GM19025 (cell line): Measurements from ENCODE around the gene SPDL1.
"Not testable (repeated sequence)": the region's sequence is repeated elsewhere in the genome, so short reads cannot be mapped to it uniquely, and the experiment has no call there.

Experiments used
- ATAC-seq: cut with Tn5 transposase; IDR thresholded peaks from one replicate; pipeline ENCODE4 v1.9.1; 2021; ENCODE audit warnings: mild to moderate bottlenecking, low read depth, moderate library complexity; ENCODE audit not compliant: unreplicated experiment

SPDL1 gene

GRCh38 chr5:169571355-169571754, 12.2 kb upstream of the SPDL1 start:
- ATAC-seq, result no peak

- ATAC-seq, result no peak
Measured at GRCh38 chr5:169574134-169574646, 9.4 kb upstream of the SPDL1 start.

- no peak for ATAC-seq
Measured at GRCh38 chr5:169576181-169576598, 7.4 kb upstream of the SPDL1 start.

GRCh38 chr5:169577951-169578350, 5.6 kb upstream of the SPDL1 start:
- ATAC-seq, result no peak

- no peak for ATAC-seq
Measured at GRCh38 chr5:169580964-169581363, 2.6 kb upstream of the SPDL1 start.

- no peak for ATAC-seq
Measured at GRCh38 chr5:169581580-169582227, 1.9 kb upstream of the SPDL1 start.

GRCh38 chr5:169583101-169583423, 511 bp upstream of the SPDL1 start:
- ATAC-seq, result peak; percentile 30

- ATAC-seq, result no peak
Measured at GRCh38 chr5:169584998-169585451, 1.5 kb downstream of the SPDL1 start.

- no peak for ATAC-seq
Measured at GRCh38 chr5:169590602-169591001, 7.0 kb downstream of the SPDL1 start.

- ATAC-seq, result no peak
Measured at GRCh38 chr5:169591636-169592035, 8.1 kb downstream of the SPDL1 start.

- ATAC-seq, result no peak
Measured at GRCh38 chr5:169592937-169593650, 9.5 kb downstream of the SPDL1 start.

- no peak for ATAC-seq
Measured at GRCh38 chr5:169595172-169595820, 11.7 kb downstream of the SPDL1 start.

- ATAC-seq, result no peak
Measured at GRCh38 chr5:169599451-169599850, 15.9 kb downstream of the SPDL1 start.

- no peak for ATAC-seq
Measured at GRCh38 chr5:169602535-169602934, 19.0 kb downstream of the SPDL1 start.

GRCh38 chr5:169606279-169606678, 22.7 kb downstream of the SPDL1 start:
- ATAC-seq, result no peak

GRCh38 chr5:169607882-169608281, 24.3 kb downstream of the SPDL1 start:
- no peak for ATAC-seq

GRCh38 chr5:169609716-169610115, 26.1 kb downstream of the SPDL1 start:
- no peak for ATAC-seq

- ATAC-seq, result no peak
Measured at GRCh38 chr5:169610606-169611005, 27.0 kb downstream of the SPDL1 start.

GRCh38 chr5:169615561-169615960, 32.0 kb downstream of the SPDL1 start:
- ATAC-seq, result no peak

- not testable (repeated sequence) for ATAC-seq
Measured at GRCh38 chr5:169624307-169624706, 40.7 kb downstream of the SPDL1 start.

GRCh38 chr5:169626779-169627178, 43.2 kb downstream of the SPDL1 start:
- no peak for ATAC-seq
